HG03025 (cell line): ENCODE data around the gene EDAR.

Experiments
- ATAC-seq: cut with Tn5 transposase; IDR thresholded peaks from one replicate; pipeline ENCODE4 v1.9.1; 2021; ENCODE audit warnings: mild to moderate bottlenecking, moderate library complexity; ENCODE audit not compliant: unreplicated experiment, low FRiP score

EDAR gene

DNA sequence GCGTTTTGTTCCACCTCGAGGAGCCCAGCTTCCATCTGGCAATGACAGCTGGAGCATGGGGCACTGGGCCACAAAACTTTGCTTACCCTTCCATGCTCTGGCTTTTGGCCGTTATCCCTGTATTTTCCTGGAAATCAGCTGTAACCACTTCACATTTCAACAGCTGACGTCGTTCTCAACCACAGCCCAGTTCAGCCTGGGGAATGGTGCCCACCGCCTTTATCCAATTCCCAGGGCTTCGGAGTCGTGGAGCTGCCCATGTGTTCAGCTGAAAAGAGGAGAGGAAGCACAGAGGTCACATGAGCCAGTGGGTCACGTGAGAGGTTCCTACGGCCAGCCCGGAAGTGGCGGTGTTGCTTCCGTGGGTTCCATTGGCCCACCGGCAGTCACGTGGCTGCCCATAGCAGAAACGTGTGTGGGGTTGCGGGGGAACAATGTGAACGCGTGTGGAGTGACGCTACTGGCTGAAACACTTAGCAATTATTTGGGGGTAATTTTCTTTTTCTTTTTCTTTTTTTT is 16.7 kb upstream of the EDAR start:
- ATAC-seq, result no peak

DNA sequence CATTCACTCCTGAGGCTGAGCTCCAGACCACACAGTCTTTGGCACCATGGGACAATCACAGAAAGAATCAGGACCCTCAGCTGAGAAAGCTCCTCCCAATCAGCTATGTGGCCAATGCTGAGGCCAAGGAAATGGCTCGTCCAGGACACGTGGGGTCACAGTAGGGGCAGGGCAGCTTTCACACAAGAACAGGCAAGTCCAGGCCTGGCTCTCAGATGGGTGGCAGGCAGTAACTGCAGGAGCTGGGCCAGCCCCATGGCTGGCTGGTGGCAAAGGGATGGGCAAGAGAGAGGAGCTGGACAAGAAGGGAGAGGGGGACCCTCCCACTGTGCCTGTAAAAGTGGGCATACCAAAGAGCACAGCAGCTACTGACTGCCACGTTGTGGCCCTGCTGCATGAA is 12.2 kb upstream of the EDAR start:
- ATAC-seq, result no peak

DNA sequence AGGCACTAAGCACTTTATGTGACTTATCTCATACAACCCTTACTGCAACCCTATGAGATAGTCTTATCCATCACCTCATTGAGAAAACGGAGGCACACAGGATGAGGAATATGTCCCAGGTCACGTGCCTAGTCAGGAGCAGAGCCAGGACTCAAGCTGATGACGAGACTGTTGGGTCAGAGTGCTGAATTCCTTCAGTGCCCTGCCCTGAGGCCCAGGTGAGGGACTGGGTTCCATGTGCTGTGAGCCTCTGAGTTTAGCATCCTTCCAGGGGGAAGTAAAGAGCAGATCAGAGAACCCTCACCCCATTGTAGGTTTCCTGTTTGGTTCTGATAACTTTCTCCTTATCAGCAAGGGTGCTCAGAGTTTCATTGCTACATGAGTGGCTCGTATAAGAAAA is 11.7 kb upstream of the EDAR start:
- ATAC-seq, result no peak

DNA sequence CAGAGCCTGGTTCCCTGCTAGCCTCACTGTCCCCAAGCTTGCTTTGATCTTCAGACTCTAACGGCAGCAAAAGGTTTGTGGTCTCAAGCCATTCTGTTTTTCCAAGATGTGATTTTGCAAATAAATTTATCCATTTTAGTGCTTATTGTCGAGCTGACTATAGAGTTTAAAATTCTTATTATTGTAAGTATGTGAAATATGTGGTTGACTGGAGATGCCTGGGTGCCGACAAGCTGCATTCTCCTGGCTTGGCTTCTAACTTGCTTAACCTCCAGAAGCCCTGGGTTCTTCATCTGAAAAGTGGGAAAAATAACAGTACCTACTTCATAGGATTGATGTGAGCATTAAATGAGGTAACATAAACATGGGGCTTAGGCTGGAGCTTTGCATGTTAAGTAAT is 9.9 kb upstream of the EDAR start:
- no peak for ATAC-seq

DNA sequence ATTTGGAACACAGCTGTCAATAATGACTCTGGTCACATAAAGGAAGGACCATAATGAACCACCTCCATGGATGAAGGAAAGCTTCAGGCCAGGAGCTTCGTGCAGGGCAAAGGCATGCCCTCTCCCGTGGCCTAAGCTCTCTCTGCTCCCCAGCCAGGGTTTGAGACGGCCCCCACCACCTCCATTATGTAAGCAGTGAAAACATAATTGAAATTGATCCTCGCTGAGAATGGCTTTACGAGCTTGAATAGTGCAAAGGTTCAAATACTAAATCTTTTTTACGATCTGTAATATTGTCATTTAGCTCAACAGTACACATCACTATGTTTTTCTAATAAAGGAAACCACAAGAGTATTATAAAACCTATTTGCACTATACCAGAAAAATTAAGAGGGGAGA is 5.2 kb upstream of the EDAR start:
- no peak for ATAC-seq

DNA sequence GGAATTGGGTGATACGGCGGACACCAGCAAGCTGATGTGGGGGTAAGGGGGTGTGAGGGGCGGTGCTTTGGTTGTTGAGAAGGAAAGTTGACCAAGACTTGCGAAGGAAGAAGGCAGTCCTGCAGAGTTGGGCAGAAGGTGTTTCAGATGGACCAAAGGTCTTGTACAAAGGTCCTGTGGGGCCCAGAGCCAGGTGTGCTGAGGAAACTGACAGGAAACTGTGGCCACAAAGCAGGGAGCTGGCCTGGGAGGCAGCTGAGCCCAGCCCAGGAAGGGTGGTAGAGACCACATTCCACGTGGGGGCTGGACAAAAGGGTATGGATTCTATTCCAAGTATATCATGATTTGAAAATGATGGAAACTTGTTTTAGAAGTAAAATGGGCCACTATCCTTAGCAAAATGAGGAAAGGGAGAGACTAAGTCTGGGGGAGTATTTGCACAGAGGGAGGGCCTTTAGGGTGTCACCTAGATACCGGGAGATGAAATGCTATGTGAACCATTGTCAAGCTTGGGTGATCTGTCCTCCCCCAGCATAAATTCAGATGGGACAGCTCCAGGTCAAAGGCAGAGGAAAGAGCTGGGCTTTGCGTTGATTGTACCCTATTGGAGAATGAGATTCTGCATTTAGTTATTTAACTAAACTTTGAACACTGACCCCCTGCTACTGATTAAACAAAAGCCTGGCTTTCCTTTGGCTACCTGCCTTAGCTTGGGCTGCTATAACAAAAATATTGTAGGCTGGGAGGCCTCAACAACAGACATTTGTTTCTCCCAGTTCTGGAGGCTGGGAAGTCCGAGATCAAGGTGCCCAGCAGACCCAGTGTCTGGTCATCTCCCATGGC is 4.3 kb upstream of the EDAR start:
- ATAC-seq, result no peak

DNA sequence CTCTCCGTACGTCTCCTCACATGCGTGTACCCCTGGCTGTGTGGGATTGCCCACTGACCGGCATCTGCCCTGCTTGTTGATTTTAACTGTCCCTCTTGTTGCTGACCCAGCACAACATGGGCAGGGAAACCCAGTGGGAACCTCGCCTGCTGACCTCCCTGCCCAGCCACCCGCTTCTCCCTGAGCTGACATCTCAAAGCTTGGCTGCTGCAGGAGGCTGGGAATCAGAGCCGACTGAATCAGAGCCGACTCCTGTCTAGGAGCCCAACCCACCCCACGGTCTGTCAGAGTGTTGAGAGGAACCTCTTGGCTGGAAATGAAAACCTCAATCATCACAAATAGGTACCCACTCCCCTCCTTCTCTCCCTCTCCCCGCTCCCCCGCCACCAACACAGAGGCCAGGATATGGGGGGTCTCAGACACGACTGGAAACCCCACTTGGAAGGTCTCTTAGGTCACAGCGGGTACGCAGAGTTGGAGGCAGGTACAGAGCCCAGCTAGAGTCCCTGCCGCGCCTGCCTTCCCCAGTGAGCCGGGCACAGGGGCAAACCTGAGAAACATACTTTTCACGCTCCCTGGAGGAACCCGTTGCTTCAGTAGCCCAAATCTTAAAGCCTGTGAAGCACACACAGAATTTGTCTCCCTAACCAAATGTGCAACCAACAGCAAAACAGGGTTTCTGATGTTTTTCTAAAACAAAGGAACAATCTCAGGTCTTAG is 784 bp downstream of the EDAR start:
- no peak for ATAC-seq

DNA sequence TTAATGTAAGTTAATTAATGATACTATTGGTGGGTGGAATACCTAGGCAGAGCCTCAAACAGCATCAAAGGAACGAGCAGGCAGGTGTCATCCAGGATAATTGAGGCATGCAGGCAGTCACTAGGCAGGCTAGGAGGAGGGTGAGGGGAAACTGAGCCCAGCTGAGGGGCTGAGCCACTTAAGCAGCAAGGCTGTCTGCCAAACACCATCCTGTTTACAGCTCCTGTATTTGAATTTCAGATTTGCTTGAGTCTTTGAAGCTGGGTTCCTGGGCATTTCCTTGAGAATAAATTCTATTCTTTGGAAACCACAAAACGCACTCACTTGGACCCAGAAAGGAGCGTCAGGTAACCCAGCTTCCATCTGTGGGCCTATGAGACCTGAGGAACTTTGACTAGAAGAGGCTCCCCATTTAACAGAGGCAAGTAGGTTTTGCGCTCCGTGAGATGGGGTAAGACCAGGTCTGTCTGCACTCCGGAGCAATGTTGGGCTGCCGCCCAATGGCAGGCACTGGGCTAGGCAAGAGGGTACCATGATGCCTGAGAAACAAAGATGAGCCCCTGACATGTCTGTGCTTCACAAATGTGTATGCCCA is 2.0 kb downstream of the EDAR start:
- no peak for ATAC-seq

DNA sequence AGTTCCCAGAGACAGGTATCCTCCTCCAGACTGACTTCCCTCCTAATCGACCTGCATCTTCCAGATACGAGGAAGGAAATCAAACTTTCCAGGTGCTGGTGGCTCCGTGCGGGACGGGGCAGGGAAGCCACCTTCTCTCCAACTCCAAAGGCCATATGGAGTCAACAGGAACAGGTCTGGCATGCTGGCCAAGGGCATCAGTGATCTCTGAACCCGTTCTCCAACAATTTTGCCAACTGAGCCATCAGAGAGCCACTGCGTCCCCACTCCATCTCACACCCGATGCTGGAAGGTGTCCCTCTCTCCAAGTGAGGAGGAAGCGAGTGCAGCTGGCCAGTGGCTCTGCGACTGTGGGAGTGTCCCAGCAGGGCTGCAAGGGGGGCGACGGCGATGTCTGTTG is 5.4 kb downstream of the EDAR start:
- ATAC-seq, result no peak

DNA sequence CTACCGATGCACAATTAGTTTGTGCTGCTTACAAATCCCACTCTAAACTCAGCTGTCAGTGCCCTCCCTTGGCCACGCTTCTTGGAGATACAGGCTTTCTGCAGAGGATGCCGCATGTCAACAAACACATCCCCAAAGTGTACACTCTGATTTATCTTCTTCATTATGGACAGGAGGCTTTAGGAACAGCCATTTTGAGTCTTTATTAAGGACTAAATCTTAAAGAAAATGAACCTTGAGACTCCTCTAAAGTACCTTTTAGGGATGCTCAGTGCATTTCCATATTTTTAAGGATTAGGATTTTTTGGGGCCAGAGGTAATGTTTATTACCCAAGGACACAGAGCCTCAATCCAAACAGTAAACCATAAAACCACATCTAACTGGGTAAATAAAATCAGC is 6.0 kb downstream of the EDAR start:
- no peak for ATAC-seq

DNA sequence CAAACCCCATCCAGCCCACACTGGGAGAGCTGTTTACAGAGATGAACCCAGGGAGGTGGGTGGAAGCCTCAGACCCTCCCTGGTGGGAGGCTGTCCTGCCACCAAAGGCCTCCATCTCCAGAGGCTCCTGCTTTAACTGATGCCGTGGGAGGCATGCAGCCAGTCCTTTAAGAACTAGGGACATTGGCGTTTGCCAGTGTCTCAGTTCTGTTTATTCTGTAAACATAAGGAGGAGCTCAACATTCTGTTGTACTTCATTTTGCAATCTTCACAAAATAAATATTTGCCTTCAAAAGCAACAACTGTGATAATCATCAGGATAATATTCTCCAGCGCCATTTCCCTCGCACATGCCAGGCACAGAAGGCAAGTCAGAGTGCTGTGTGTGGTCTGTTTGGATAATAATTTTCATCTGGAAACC is 6.8 kb downstream of the EDAR start:
- no peak for ATAC-seq

DNA sequence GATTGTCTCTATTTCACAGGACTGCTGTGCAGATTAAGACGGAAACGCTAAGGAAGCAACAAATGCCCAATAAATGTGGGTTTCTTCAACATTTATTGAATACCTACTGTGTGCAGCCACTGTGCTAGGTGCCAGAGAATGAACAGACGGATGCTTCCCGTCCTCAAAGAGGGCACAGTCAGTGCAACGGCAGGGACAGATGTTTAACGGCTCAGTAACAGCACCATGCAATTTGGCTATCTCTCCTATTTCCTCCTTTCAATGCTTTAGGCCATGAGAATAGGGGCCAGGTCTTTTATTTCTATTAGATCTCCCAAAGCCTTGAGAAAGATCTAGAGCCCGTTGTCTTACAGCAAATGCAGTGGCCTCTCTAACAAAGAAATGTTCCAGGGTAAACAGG is 7.2 kb downstream of the EDAR start:
- no peak for ATAC-seq

DNA sequence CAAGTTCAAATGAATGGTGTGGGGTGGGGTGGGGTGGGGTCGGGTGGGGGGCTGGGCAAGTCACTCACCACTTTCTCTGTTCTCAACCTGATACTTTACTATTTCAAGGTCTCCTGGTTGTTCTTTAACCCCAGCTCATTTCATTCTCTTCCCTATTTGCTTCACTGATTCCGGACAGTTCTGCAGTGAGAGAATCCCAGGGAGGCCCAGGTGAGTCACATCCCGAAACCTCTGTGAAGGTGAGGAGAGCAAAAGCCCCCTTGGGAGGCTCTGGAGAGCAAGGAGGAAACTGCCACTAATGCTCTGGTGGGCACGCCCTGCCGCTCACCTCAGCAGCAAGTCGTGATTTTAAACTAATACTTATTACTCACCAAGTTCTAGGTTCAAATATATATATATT is 8.9 kb downstream of the EDAR start:
- no peak for ATAC-seq

DNA sequence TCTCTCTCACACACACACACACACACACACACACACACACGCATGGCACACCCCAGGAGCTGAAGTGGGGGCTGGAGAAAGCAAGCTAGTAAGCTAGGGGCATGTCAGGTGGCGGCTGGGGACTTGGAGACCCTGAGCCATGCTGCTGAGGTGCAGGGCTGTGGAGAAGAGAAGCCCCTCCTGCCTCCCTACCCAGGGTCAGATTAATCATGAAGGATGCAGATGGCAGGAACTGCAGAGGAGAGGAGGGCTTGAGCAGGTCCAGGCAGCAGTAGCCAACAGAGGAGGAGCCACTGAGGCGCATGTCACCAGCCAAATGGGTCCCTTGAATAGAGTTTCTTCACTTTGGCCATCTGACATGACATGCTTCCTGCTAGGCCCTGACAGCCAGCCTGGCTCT is 9.6 kb downstream of the EDAR start:
- ATAC-seq, result no peak

DNA sequence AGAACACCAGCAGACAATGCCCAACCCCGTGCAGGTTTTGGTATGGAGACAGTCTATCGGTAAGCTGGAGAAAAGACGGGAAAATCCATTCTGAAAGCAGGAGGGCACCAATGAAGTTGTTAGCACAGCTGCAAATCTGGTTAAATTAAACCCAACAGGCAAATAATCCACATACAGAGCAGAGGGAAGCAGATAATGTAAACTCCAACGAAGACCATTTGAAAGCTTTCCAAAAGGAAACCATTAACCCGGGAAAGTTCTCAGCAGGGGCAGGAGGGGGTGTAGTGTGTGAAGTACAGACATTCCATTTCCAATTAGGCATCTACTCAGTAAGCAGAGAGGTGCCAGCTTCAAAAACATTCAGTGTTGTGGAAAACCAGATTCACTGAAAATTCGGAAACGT is 10.3 kb downstream of the EDAR start:
- no peak for ATAC-seq

DNA sequence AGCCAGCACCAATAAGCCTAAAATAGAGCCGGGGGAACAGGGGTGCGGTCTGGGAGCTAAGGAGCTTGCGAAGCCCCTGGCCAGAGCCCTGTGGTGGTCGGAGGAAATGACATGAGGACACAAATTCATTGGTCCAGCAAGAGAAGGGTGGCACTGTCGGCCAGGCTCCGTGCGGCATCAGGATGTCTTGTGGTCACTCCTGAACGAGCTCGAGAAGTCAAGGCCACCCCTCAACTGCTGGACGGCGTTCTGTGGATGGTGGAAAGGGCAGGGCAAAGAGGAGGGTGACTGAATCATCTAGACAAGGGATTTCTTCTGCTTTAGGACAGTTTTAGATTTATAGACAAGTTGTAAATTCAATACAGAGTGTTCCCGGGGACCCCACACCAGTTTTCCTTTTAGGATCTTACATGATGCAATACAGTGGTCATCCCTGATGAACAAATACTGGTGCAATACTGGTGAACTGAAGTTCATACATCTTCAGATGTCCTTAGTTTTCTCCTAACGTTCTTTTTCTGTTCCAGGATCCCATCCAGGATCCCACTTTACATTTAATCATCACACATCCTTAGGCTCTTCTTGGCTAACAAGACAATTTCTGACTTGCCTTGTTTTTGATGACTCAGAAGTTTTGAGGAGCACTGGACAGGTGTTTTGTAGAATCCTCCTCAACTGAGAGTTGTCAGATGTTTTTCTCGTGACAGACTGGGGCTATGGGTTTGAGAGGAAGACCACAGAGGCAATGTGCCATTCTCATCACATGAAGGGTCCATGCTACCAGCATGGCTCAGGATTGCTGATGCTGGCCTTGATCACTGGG is 13.2 kb downstream of the EDAR start:
- no peak for ATAC-seq

DNA sequence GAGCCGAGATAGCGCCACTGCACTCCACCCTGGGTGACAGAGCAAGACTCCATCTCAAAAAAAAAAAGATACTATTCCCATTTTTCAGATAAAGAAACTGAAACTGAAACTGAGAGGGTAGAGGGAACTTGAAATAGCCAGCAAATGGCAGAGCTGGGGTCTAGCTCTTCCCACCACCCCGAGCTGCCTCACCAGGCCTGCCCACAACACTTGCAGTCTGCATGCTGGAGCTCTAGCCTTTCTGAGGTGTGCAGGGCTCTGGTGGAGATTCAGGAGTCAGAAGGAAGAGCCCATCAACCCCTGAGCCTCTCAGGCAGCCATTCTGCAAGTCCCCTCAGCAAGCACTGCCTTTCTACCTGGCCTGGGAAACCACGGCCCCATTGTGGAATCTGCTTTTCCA is 14.3 kb downstream of the EDAR start:
- ATAC-seq, result no peak

DNA sequence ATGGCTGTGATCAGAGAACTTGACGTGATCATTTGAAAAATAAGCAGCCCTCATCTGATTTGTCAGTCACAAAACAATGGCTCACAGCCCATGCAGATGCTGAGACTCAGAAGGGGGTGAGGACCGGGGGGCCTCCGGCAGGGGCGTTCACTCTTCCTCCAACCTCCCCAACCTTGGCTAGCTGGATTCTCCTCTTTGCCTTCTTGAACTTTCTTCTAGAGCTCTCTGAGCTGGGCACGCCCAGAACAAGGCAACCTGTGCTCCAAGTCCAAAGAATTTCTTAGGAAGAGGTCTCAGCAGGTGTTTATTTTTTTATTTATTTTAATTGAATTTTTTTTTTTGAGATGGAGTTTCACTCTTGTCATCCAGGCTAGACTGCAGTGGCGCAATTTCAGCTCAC is 16.4 kb downstream of the EDAR start:
- ATAC-seq, result no peak

DNA sequence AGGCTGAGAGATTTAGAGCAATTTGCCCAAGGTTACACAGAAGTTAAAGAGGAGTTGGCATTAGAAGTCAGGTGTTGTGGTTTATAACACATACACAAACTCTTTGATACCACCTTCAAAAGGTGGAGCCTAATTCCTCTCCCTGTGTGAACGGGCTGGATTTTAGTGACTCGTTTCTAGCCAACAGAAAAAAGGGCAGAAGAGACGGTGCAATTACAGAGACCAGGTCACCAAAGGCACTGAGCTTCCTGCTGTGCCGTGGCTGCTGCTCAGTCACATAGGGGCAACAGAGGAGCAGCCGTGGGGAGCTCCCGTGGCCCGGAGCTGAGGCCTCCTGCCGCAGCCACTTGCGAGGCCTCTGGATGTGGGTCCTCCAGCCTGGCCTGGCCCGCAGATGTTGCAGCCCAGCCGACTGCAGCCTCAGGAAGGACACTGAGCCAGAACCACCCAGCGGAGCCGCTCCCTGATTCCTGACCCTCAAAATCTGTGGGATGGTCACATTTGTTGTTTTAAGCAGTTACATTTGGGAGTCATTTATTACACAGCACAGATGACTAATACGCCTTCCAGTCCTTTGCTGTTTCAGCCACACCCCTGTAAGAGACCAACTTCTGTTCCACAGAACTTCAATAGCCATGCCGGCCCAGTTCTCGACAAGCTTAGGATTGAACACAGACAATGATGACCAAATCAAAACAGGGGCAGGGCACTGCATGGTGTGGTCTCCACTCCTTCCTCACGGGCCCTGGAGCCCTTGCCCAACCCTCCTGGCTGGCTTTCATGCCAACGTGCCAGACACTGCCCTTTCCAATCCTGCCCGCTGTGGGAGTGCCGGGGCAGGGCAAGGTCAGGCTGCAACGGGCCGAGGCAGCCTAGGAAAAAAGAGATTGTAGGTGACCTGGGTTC is 17.1 kb downstream of the EDAR start:
- no peak for ATAC-seq

DNA sequence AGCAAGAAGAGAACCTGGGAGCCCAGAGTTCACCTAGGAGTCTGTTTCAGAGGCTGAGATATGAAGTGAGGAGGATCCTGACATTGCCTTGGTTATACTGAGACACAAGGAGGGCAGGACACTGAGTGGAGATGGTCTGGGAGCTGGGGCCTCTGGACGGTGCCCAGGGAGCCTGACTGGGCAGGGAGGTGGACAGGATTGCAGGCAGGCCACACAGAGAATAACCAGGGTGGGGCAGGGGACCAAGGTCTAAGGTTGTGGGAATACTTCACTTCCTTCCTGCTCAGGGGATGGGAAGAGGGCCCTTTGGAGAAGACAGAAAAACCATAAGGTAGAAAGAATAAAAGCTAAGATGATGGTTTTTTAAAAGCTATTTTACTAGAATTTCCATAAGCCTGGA is 18.7 kb downstream of the EDAR start:
- no peak for ATAC-seq
